H1 (cell line): ENCODE data around the gene NDUFAB1. TPM values are rescaled to one million over a fixed set of nuclear protein-coding genes. Genes with fewer than 3 reads are reported as not detected.

ENCODE experiments used
- CTCF ChIA-PET: fragments of 300-600 bp; sonication (Branson Sonifier 250); formaldehyde crosslinking; loops from one replicate; lab custom pipeline; 2021; ENCODE audit not compliant: partially characterized antibody; lab: Charles Lee
- POLR2A ChIA-PET: fragments of 300-600 bp; sonication (Branson Sonifier 250); formaldehyde crosslinking; loops from one replicate; lab custom pipeline; 2021; ENCODE audit warnings: inconsistent platforms; ENCODE audit not compliant: partially characterized antibody; lab: Charles Lee
- DNase-seq, 2 experiments: peaks; one replicate each; pipeline versions ENCODE4 v3.0.0 to v3.0.0-alpha.2; 2010 to 2022; ENCODE audit warnings: low spot score in 2 of 2, low read depth in 1 of 2, mixed read lengths in 1 of 2
- FAIRE-seq: peaks from 2 replicates; lab custom pipeline; 2011; peaks lifted over from hg19 to GRCh38; lab: Jason Lieb, UNC
- H2AFZ ChIP-seq: 2 replicates; pipeline ENCODE4 v1.8.1; 2012; ENCODE audit warnings: low read length, inconsistent platforms
- H2AK5ac ChIP-seq: 2 replicates; pipeline ENCODE4 v1.6.1; 2013; ENCODE audit warnings: low read depth, low read length
- H2BK120ac ChIP-seq: replicated peaks from 2 replicates; pipeline ENCODE3; 2013; ENCODE audit warnings: low read depth, low read length, inconsistent platforms
- H2BK12ac ChIP-seq: 2 replicates; pipeline ENCODE4 v1.6.1; 2013; ENCODE audit warnings: low read depth, low read length
- H2BK15ac ChIP-seq: 2 replicates; pipeline ENCODE4 v1.6.1; 2013; ENCODE audit warnings: low read length
- H2BK20ac ChIP-seq: 2 replicates; pipeline ENCODE4 v1.6.1; 2013; ENCODE audit warnings: low read length
- H2BK5ac ChIP-seq: 2 replicates; pipeline ENCODE4 v1.6.1; 2013; ENCODE audit warnings: low read depth, low read length
- H3K14ac ChIP-seq: 2 replicates; pipeline ENCODE4 v1.6.1; 2013; ENCODE audit warnings: inconsistent platforms; ENCODE audit not compliant: insufficient read length
- H3K18ac ChIP-seq: 2 replicates; pipeline ENCODE4 v1.6.1; 2013; ENCODE audit warnings: low read length; ENCODE audit errors: extremely low read depth
- H3K23ac ChIP-seq: 2 replicates; pipeline ENCODE4 v1.6.1; 2013; ENCODE audit warnings: inconsistent platforms; ENCODE audit not compliant: insufficient read length
- H3K23me2 ChIP-seq: 2 replicates; pipeline ENCODE4 v1.6.1; 2013; ENCODE audit warnings: low read depth, low read length
- H3K27ac ChIP-seq: 2 replicates; pipeline ENCODE4 v1.6.1; 2011; ENCODE audit warnings: low read depth, low read length, inconsistent platforms
- H3K27me3 ChIP-seq, 4 experiments: replicated peaks in 1 of 4; 1 replicate in 1 of 4; 2 replicates in 3 of 4; pipeline versions ENCODE4 v1.6.1 to v1.8.1; 2011 to 2013; ENCODE audit warnings: low read length in 3 of 4, mild to moderate bottlenecking in 3 of 4, inconsistent platforms in 2 of 4, mixed read lengths in 2 of 4, moderate library complexity in 1 of 4; ENCODE audit not compliant: control insufficient read depth in 3 of 4, insufficient read depth in 3 of 4; ENCODE audit errors: extremely low read depth in 1 of 4
- H3K36me3 ChIP-seq, 4 experiments: 2 replicates each; pipeline versions ENCODE4 v1.6.1 to v1.8.1; 2011 to 2013; ENCODE audit warnings: mild to moderate bottlenecking in 4 of 4, low read length in 3 of 4, moderate library complexity in 2 of 4, control low read depth in 1 of 4, inconsistent platforms in 1 of 4; ENCODE audit not compliant: insufficient read depth in 4 of 4, control insufficient read depth in 2 of 4
- H3K4ac ChIP-seq: replicated peaks from 2 replicates; pipeline ENCODE3; 2013; ENCODE audit warnings: low read length, low read depth, mixed read lengths, inconsistent platforms; ENCODE audit not compliant: insufficient read length
- H3K4me1 ChIP-seq, 4 experiments: replicated peaks in 1 of 4; 1 replicate in 1 of 4; 2 replicates in 3 of 4; pipeline versions ENCODE4 v1.6.1 to v1.8.1; 2011 to 2013; ENCODE audit warnings: low read length in 3 of 4, inconsistent platforms in 2 of 4, mixed read lengths in 1 of 4; ENCODE audit not compliant: insufficient read depth in 4 of 4, control insufficient read depth in 3 of 4
- H3K4me2 ChIP-seq, 2 experiments: 2 replicates each; pipeline versions ENCODE4 v1.6.1 to v1.8.1; 2011 to 2013; ENCODE audit warnings: low read depth in 2 of 2, low read length in 2 of 2, control low read depth in 1 of 2, inconsistent platforms in 1 of 2, mild to moderate bottlenecking in 1 of 2; ENCODE audit not compliant: insufficient read depth in 1 of 2
- H3K4me3 ChIP-seq, 4 experiments: fragments of 200-600, 300-600 bp in 1 of 4; sonication (generic), shearing (Covaris generic), sonication (Bioruptor Twin) in 1 of 4; 2 replicates each; pipeline versions ENCODE4 v1.5.1 to v1.8.1; 2011 to 2016; ENCODE audit warnings: low read length in 4 of 4, low read depth in 3 of 4, control low read depth in 2 of 4, inconsistent platforms in 2 of 4, mild to moderate bottlenecking in 2 of 4, mixed read lengths in 1 of 4, moderate library complexity in 1 of 4; ENCODE audit not compliant: insufficient read depth in 2 of 4; ENCODE audit errors: extremely low read depth in 1 of 4
- H3K56ac ChIP-seq: replicated peaks from 2 replicates; pipeline ENCODE3; 2013; ENCODE audit warnings: low read depth, mild to moderate bottlenecking, mixed read lengths, low read length, inconsistent platforms; ENCODE audit not compliant: insufficient read length
- H3K79me1 ChIP-seq: 2 replicates; pipeline ENCODE4 v1.6.1; 2013; ENCODE audit warnings: low read depth, low read length, control low read depth
- H3K79me2 ChIP-seq, 2 experiments: 2 replicates each; pipeline versions ENCODE4 v1.6.1 to v1.8.1; 2012 to 2013; ENCODE audit warnings: low read length in 2 of 2, mild to moderate bottlenecking in 2 of 2, inconsistent platforms in 1 of 2; ENCODE audit not compliant: insufficient read depth in 2 of 2, control insufficient read depth in 1 of 2
- H3K9ac ChIP-seq, 4 experiments: replicated peaks in 1 of 4; 1 replicate in 1 of 4; 2 replicates in 3 of 4; pipeline versions ENCODE4 v1.6.1 to v1.8.1; 2011 to 2013; ENCODE audit warnings: low read depth in 3 of 4, low read length in 3 of 4, control low read depth in 2 of 4, mild to moderate bottlenecking in 2 of 4, moderate library complexity in 2 of 4, inconsistent platforms in 1 of 4; ENCODE audit errors: extremely low read depth in 1 of 4
- H3K9me3 ChIP-seq, 2 experiments: 2 replicates each; pipeline versions ENCODE4 v1.6.1 to v1.8.1; 2012 to 2013; ENCODE audit warnings: mild to moderate bottlenecking in 2 of 2, moderate library complexity in 2 of 2, control low read depth in 1 of 2, inconsistent platforms in 1 of 2, low read depth in 1 of 2, low read length in 1 of 2, mixed read lengths in 1 of 2; ENCODE audit not compliant: insufficient read depth in 2 of 2
- H4K20me1 ChIP-seq, 2 experiments: replicated peaks in 1 of 2; 2 replicates each; pipeline versions ENCODE3 to v1.8.1; 2011 to 2013; ENCODE audit warnings: inconsistent platforms in 2 of 2, low read length in 2 of 2, mild to moderate bottlenecking in 1 of 2; ENCODE audit not compliant: insufficient read depth in 2 of 2, control insufficient read depth in 1 of 2
- H4K5ac ChIP-seq: 2 replicates; pipeline ENCODE4 v1.6.1; 2013; ENCODE audit warnings: low read length, low read depth, mixed read lengths, inconsistent platforms; ENCODE audit not compliant: insufficient read length
- H4K8ac ChIP-seq: 2 replicates; pipeline ENCODE4 v1.8.0; 2013; ENCODE audit warnings: mild to moderate bottlenecking, moderate library complexity, low read length, inconsistent platforms; ENCODE audit not compliant: insufficient read depth; ENCODE audit errors: extremely low read depth
- H4K91ac ChIP-seq: replicated peaks from 2 replicates; pipeline ENCODE3; 2013; ENCODE audit warnings: low read length, mixed read lengths, inconsistent platforms; ENCODE audit not compliant: insufficient read length
- BRCA1 ChIP-seq: IDR thresholded peaks from 2 replicates; pipeline ENCODE4 v1.6.1; 2012; ENCODE audit warnings: low read depth, low read length, improper control_type of control experiment
- CBX8 ChIP-seq: fragments of 300-800, 300-1000 bp; sonication (generic); IDR thresholded peaks from 2 replicates; pipeline ENCODE4 v1.7.1; 2016; ENCODE audit warnings: low read depth, low read length, borderline replicate concordance
- CREB1 ChIP-seq: IDR thresholded peaks from 2 replicates; pipeline ENCODE4 v1.6.1; 2012; ENCODE audit warnings: inconsistent platforms
- EP300 ChIP-seq, 2 experiments: IDR thresholded peaks; 1 replicate in 1 of 2; 2 replicates in 1 of 2; pipeline ENCODE4 v1.6.1; 2011 to 2012; ENCODE audit warnings: low read depth in 2 of 2, low read length in 2 of 2, mild to moderate bottlenecking in 2 of 2, borderline replicate concordance in 1 of 2, inconsistent platforms in 1 of 2, moderate library complexity in 1 of 2
- HDAC2 ChIP-seq, 2 experiments: fragments of 300-600 bp in 1 of 2; sonication (generic) in 1 of 2; IDR thresholded peaks; 2 replicates each; pipeline ENCODE4 v1.6.1; 2011 to 2012; ENCODE audit warnings: low read depth in 2 of 2, low read length in 2 of 2, mild to moderate bottlenecking in 2 of 2, moderate library complexity in 2 of 2, borderline replicate concordance in 1 of 2, inconsistent platforms in 1 of 2
- JUN ChIP-seq: IDR thresholded peaks from 2 replicates; pipeline ENCODE4 v1.6.1; 2011; ENCODE audit warnings: low read depth, mild to moderate bottlenecking, improper control_type of control experiment, low read length
- KDM4A ChIP-seq: IDR thresholded peaks from one replicate; pipeline ENCODE4 v1.7.1; 2012; ENCODE audit warnings: low read depth, mild to moderate bottlenecking, moderate library complexity, low read length, inconsistent platforms; ENCODE audit not compliant: severe bottlenecking
- NANOG ChIP-seq: IDR thresholded peaks from 2 replicates; pipeline ENCODE4 v1.6.1; 2011; ENCODE audit warnings: low read length, low read depth, mild to moderate bottlenecking, inconsistent platforms; ENCODE audit not compliant: insufficient read depth, poor library complexity, severe bottlenecking
- RBBP5 ChIP-seq: IDR thresholded peaks from 2 replicates; pipeline ENCODE4 v1.7.1; 2012; ENCODE audit warnings: low read depth, mild to moderate bottlenecking, inconsistent platforms, low read length, moderate library complexity, borderline replicate concordance
- RFX5 ChIP-seq: IDR thresholded peaks from 2 replicates; pipeline ENCODE4 v1.6.1; 2011; ENCODE audit warnings: low read depth, low read length, improper control_type of control experiment, borderline replicate concordance
- TCF12 ChIP-seq: IDR thresholded peaks from 2 replicates; pipeline ENCODE4 v1.6.1; 2011; ENCODE audit warnings: low read depth, mild to moderate bottlenecking, low read length
- ZNF274 ChIP-seq: IDR thresholded peaks from 2 replicates; pipeline ENCODE4 v1.7.0; 2012; ENCODE audit warnings: low read length, borderline replicate concordance; ENCODE audit errors: extremely low read depth
- WGBS, 2 experiments: shearing (Covaris generic) in 1 of 2; methylation state at CpG; one replicate each; pipeline versions ENCODE4 v1.1.6 to v1.1.7; 2013 to 2015; ENCODE audit warnings: low lambda C conversion rate in 2 of 2, mixed read lengths in 2 of 2, inconsistent platforms in 1 of 2, low coverage in 1 of 2, missing lambda C conversion rate in 1 of 2; ENCODE audit not compliant: insufficient replicate concordance in 2 of 2, insufficient coverage in 1 of 2, insufficient read length in 1 of 2; ENCODE audit errors: extremely low coverage in 1 of 2, missing lambda C conversion rate in 1 of 2; 5-methylcytosine and 5-hydroxymethylcytosine counted together
- polyA plus RNA-seq, 7 experiments: library from polyadenylated mRNA; depleted of rRNA in 3 of 7; stranded (reverse) in 5 of 7; unstranded in 2 of 7; fragments of >200 nt in 5 of 7; fragments of 200-250 nt in 2 of 7; gene quantifications; 1 replicate in 5 of 7; 2 replicates in 1 of 7; 4 replicates in 1 of 7; pipeline versions ENCODE4 v1.2.1 to v1.2.3, GENCODE V29; 2011 to 2013; ENCODE audit warnings: missing spikeins in 2 of 7, mixed read lengths in 2 of 7
- total RNA-seq: library from RNA; stranded (reverse); fragmentation: NEBNext Ultra II Directional; extraction: Animal tissue kit (Norgen Biotek cat#: 25700); gene quantifications from 2 replicates; pipeline ENCODE4 v1.2.1, GENCODE V29; 2021

The NDUFAB1 gene
- total and polyA plus RNA-seq, 2 of the 8 experiments (the other 6 are each of a cell fraction or from before 2014, with no cell fraction given), result 135 to 294 TPM

- Histone ChIP-seq H2BK15ac (no peak overlapping the region), H4K20me1 (peaks cover 2 to 13% of the 10 kb centered on the region in 2 experiments), H2BK12ac (no peak overlapping the region), H3K36me3 (peaks cover 6 to 30% (median 17%) of the 10 kb centered on the region in 4 experiments; a peak in 7 of 8 replicates), H3K27me3 (no peaks in the 10 kb centered on the region), H3K4ac (no peak overlapping the region), H3K79me2 (no peaks in the 10 kb centered on the region), H4K8ac (no peak overlapping the region), H2AK5ac (no peak overlapping the region), H2BK20ac (no peak overlapping the region), H3K23ac (no peak overlapping the region), H3K18ac (no peak overlapping the region), H3K9ac (no peak overlapping the region), H3K56ac (no peak overlapping the region), H2AFZ (no peak overlapping the region), H2BK5ac (no peak overlapping the region), H3K9me3 (no peaks in the 10 kb centered on the region), H3K79me1 (no peaks in the 10 kb centered on the region; the same call in 1 of the 2 replicates), H3K4me2 (no peak overlapping the region), H4K5ac (no peak overlapping the region), H4K91ac (no peak overlapping the region), H3K14ac (no peak overlapping the region), H2BK120ac (no peak overlapping the region), H3K4me3 (no peak overlapping the region), H3K27ac (no peak overlapping the region), H3K4me1 (no peaks in the 10 kb centered on the region), H3K23me2 (no peaks in the 10 kb centered on the region)
- ChIA-PET CTCF (no interaction called here), POLR2A (interaction anchor here (0.7 to 1.1 kb wide), 3 partner anchors 10 to 70 kb away, joined by 3 to 5 read pairs (median 3); no protein-coding TSS in a partner anchor)
- DNase-seq (no peak), FAIRE-seq (no peak)
- 95% methylated on average over 4 of the region's 4 CpGs; no CpG with 5 or more reads in 1 of the 2 experiments for WGBS, 2 experiments
- TF ChIP-seq CREB1 (no peak), CBX8 (no peak), HDAC2 (IDR thresholded peaks at IDR 0.05; ENCODE audit: borderline replicate concordance in 1 of 2, low read depth in 2 of 2, low read length in 2 of 2) (no peak), TCF12 (no peak), BRCA1 (no peak), KDM4A (no peak), ZNF274 (no peak), EP300 (IDR thresholded peaks at IDR 0.05; ENCODE audit: borderline replicate concordance in 1 of 2, low read depth in 2 of 2, low read length in 2 of 2) (no peak), NANOG (no peak), JUN (no peak), RFX5 (no peak), RBBP5 (no peak)
Measured at GRCh38 chr16:23579371-23579770, 16.7 kb downstream of the NDUFAB1 start.
